ENCODE results near the gene SRA1.
A peak's percentile ranks its signal among the peaks of the same experiment; 100 is the strongest.
"Not testable (repeated sequence)": the region's sequence is repeated elsewhere in the genome, so short reads cannot be mapped to it uniquely, and the experiment has no call there.

The SRA1 gene

DNA sequence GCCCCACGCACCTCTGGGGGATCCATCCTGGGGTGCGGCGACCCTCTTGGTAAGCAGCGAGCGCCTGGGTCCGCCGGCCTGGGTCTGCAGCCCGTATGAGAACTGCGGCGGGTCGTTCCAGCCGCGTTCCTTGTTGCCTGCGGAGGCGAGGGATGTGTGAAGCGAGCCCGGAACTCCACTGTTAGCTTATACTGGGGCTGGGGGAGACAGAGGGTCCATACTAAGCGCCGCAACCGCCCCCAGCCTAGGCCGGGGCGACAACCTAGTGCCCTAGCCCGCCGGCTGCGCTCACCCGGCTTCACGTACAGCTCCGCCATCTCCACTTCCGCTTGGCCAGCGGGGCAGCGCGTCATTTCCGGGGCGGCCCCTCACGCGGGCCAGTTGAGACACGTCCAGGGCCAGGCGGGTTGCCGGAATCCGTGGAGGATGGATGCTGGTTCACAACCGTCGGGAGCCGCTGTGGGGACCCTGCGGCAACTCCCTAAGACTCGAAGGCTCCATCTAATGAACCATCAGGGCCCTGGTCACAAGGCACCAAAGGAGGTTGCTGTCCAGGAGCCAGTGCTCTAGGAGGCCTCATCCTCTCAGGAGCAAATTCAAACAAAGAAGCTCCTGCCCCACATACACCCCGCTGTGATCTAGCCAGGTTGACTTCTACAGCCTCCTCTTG is at the start of gene SRA1:
Gene SRA1 (minus strand): TSS at position 338 of the 670 bp plus-strand sequence. CDS start 21 bp downstream, at position 317.
- DNase-seq (ENCODE audit: low spot score) = peak; percentile 81

DNA sequence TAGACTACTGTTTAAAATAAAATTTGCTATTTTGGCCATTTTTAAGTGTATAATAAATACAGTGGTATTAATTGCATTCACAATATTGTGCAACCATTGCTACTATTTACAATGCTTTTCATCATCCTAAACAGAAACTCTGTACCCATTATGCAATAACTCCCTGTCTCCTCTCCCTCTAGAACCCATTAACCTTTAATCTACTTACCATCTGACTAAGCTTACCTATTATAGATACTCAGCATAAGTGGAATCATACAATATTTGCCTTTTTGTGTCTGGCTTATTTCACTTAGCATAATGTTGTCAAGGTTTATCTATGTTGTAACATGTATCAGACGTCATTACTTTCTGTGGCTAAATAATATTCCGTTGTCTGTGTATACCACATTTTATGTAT is 49.8 kb upstream of the SRA1 start:
- DNase-seq (ENCODE audit: low spot score) = no peak

DNA sequence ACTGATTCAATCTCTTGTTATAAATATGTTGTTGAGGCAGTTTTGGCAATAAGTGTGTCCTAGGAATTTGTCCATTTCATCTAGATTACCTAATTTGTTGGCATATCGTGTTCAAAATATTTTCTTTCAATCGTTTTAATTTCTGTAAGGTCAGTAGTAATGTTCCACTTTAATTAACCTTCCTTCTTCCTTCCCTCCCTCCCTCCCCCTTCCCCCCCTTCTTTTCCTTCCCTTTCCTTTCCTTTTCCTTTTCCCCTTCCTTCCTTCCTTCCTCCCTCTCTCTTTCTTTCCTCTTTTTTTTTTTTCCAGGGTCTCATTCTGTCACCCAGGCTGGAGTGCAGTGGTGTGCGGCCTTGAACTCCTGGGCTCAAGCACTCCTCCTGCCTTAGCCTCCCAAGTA is 48.6 kb upstream of the SRA1 start:
- no peak for DNase-seq (ENCODE audit: low spot score)

DNA sequence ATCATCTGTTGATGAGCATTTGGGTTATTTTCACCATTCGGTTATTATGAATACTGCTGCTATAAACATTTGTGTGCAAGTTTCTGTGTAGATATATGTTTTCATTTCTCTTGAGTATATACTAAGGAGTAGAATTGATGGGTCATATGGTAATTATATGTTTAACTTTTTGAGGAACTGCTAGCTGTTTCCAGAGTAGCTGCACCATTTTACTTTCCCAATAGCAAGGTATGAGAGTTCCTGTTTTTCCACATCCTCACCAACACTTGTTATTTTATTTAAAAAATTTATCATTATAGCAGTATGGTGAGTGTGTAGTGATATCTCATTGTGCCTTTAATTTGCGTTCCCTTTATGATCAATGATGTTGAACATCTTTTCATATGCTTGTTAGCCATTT is 46.5 kb upstream of the SRA1 start:
- no peak for DNase-seq (ENCODE audit: low spot score)

DNA sequence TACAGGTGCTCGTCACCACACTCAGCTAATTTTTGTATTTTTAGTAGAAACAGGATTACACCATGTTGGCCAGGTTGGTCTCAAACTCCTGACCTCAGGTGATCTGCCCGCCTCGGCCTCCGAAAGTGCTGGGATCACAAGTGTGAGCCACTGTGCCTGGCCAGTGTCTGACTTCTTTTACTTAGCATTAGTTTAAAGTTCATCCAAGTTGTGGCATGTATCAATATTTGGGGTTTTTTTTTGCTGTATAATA is 46.1 kb upstream of the SRA1 start:
- DNase-seq (ENCODE audit: low spot score) = not testable (repeated sequence)

DNA sequence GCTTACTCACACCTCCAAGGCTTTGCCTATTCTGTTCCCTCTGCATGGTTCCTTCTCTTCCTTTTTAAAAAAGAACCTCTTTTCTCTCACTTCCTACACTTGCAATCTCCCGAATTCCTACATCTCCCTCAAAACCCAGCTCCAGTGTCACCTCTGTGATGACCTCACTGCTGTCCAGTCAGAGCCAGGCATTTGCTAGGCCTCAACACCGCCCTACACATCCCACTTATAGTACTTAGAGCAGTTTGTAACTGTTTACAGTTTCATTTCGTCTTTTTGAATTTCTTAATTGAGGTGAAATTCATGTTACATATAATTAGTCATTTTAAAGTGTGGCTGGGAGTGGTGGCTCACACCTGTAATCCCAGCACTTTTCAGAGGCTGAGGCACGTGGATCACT is 44.9 kb upstream of the SRA1 start:
- DNase-seq (ENCODE audit: low spot score) = no peak

DNA sequence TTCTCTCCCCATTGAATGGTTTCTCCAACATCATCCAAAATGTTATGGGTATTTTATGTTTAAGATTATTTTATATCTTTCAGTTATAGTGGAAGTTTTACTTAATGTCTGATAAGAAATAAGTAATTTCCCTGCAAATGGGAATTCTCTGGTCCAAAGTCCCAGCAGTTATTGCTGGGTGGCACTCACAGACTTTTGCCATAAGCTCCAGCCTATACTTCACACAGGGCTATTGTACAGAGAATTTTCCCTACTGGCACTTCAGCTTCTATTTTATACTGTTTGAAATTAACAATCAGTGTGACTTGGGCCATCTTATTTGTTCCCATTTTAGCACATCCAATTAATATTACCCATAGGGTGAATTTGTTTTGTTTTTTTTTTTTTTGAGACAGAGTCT is 42.8 kb upstream of the SRA1 start:
- DNase-seq (ENCODE audit: low spot score) = no peak

DNA sequence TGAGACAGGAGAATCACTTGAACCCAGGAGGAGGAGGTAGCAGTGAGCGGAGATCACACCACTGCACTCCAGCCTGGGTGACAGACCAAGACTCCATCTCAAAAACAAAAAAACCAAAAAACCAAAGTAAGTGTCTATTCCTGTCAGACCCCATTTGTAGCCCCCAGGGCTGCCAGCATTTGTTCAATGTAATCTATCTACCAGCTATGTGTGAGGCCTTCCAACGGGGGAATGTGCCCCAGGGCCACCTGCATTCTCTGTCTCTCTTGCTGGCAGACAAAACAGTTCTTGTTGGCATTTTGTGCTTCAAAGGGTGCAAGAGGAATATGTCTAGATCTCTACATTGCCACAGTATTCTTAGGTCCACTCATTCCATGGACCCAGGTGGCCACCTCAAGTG is 41.6 kb upstream of the SRA1 start:
- no peak for DNase-seq (ENCODE audit: low spot score)

DNA sequence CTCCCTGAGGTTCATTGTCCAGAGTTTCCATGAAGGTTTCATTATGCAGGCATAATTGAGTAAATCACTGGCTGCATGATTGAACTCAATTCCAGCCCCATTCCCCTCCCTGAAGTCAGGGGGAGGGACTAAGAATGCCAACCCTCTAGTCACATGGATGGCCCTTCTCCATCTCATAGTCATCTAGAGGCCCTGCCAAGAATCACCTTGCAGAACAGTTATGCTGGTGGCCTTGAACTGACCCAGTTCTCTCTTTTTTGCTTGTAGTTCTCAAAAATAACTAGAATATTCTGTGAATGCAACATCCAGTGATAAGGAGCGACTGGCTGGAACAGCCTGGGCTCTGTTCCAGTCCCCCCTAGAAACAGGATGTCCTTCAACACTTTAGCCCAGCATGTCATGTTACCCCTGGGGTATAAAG is 39.1 kb upstream of the SRA1 start:
- no peak for DNase-seq (ENCODE audit: low spot score)

DNA sequence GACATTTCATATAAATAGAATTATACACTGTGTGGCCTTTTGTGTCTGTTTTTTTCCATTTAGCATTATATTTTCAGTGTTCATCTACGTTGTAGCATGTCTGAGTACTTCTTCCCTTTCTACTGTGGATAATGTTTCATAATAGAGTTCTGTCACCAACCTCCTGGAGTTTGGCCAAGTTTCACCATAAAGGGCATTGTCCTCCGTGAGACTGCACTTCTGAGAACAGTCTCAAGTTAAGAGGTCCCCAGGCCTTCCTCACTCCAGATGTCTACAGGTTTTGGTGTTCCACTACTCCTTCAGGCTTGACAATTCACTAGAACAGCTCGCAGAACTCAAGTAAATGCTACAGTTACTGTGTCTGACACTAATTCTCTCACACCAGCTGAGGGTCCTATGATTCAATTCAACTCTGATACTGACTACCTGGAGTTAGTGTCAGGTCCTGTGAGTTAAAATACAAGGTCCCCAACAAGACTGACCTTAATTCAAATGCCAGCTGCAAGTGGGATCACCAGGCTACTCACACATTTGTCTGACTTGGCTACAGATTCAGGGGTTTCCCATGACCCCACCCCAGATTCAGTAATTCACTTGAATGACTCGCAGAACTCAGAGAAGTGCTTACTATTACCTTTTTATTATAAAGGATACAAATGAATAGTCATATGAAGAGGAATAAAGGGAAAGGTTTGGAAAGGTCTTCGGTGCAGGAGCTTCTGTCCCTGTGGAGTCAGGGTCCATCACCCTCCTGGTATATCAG is 38.4 kb upstream of the SRA1 start:
- no peak for DNase-seq (ENCODE audit: low spot score)

DNA sequence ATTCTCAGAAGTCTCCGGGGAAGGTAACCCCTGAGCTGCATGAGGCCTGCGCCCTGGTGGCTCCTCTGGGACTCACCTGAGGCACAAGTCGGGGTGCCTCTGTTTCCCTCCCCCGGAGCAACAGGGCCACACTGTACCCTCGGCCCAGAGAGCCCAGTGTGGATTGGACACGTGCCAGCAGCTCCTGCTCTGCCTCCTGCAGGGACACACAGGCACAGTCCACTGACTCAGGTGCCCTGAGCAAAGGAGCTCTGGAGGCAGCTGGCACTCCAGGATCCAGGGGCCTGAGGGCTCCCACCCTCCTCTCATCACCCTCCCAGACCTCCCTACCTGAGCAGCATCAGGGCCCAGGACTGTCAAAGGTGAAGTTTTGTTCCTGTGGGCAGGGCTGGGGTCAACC is 36.9 kb upstream of the SRA1 start:
- no peak for DNase-seq (ENCODE audit: low spot score)

DNA sequence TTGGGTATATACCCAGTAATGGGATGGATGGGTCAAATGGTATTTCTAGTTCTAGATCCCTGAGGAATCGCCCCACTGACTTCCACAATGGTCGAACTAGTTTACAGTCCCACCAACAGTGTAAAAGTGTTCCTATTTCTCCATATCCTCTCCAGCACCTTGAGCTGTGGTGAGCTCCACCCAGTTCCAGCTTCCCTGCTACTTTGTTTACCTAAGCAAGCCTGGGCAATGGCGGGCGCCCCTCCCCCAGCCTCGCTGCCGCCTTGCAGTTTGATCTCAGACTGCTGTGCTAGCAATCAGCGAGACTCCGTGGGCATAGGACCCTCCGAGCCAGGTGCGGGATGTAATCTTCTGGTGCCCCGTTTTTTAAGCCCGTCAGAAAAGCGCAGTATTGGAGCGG is 35.8 kb upstream of the SRA1 start:
- not testable (repeated sequence) for DNase-seq (ENCODE audit: low spot score)

DNA sequence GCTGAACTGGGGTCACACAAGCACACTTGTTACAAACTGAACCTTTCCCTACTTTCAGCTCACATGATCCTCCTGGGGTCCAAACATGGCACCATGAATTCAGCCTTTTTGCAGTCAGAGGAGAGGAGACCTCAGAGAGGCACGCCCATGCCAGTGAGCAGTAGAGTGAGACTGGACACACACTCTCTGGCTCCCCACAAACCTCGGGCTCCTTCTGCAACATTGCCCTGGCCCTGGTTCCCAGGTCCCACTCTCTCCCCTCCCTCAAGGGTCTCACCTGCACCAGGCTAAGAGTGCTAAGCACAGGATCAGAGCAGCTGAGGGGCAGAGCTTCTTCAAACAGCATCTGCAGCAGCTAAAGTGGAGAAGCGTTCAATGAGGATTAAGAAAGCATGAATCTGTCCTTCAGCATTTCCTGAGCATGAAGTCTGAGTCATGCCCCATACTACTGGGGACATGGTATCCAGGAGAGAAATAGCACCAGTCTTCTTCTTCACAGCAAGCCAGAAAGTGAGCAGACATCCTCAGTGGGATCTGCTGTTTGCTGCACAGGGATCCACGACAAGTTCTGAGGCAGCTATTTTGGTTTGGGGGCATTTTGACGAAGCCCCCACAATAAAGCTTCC is 34.6 kb upstream of the SRA1 start:
- DNase-seq (ENCODE audit: low spot score) = no peak

DNA sequence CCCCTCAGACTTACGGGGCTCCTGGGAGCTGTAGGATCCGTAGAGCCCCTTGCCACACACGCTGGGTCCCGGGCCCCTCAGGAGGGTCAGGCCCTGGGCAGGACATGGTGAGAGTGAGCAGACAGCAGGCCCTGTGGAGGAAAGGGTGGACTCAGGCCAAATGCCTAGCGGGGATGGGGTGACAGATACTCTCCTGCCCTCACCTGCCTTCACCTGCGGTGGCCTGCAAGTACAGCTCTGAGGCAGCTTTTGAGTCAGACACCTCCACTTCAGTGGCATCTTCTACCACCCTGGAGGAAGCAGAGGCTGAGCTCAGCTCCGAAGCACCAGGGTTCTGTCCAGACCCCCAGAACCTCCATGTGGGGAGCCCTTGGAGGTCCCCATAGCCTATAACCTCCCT is 33.6 kb upstream of the SRA1 start:
- DNase-seq (ENCODE audit: low spot score) = no peak

DNA sequence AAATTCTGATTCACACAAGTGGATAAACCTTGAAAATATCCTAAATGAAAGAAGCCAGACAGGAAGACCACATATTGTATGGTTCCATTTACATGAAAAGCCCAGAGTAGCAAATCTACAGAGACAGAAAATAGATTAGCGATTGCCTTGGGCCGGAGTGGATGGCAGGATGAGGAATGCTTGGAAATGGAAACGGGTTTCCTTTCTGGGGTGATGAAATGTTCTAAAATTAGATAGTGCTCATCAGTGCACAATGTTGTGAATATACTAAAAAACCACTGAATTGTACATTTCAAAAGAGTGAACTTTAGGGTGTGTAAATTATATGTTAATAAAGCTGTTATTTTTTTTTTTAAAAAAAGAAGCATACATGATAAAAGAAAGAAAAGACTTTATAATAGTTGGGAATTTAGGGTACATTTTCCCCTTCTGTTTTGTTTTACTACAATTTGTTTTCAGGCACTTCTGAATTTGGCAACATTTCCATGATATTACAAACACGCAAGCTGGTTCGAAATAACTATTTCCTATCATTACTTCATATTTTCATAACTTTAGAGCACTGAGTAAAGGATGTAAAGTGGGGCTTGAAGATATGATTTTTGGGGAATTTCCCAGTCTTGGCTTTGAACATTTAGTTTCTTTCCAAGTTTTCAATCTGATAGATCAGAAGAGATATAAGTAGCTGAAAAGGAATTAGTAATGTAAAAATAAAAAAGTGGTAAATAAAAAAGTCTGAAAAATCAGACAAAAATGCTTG is 31.2 kb upstream of the SRA1 start:
- no peak for DNase-seq (ENCODE audit: low spot score)

DNA sequence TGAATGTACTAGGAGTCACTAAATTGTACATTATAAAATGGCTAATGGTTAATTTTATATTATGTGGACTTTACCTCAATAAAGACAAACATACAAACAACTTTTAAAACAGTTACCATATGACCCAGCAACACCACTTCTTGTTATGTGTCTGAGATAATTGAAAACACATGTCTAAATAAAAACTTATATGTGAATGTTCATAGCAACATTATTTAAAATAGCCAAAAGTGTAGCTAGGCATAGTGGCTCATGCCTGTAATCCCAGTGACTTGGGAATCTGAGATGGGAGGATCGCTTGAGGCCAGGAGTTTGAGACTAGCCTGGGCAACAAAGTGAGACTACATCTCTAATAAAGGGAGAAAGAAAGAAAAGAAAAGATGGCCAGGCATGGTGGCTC is 30.2 kb upstream of the SRA1 start:
- DNase-seq (ENCODE audit: low spot score) = no peak

DNA sequence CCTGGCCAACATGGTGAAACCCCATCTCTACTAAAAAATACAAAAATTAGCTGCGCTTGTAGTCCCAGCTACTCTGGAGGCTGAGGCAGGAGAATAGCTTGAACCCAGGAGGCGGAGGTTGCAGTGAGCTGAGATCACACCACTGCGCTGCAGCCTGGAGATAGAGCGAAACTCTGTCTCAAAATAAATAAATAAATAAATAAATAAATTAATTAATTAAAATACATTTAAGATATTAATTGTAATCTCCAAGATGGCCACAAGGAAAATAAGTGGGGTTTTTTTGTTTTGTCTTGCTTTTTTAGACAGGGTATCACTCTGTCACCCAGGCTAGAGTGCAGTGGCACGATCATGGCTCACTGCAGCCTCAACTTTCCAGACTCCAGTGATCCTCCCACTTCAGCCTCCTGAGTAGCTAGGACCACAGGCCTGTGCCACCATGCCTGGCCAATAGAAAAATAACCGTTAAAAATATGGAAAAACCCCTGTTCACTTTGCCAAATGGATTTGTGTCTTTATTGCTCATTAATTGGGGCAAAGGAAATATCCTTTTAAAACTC is 22.0 kb upstream of the SRA1 start:
- not testable (repeated sequence) for DNase-seq (ENCODE audit: low spot score)

DNA sequence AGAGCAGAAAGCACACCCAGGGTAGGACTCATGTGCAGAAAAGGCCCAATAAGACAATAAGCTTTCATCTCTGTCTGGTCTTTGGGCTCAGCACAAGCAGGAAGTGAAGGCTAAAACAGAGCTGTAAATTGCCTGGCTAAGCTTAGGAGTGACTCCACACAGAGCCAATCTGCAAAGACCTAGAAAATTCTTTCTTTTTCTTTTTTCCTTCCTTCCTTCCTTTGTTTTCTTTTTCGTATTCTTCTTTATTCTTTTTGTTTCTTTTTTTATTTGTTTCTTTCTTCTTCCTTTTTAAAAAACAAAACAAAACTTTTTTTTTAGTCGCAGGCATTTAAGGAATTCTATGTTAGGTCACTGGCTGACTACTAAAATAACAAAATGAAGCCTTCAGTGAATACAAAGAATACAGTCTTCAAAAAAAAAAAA is 19.5 kb upstream of the SRA1 start:
- no peak for DNase-seq (ENCODE audit: low spot score)

DNA sequence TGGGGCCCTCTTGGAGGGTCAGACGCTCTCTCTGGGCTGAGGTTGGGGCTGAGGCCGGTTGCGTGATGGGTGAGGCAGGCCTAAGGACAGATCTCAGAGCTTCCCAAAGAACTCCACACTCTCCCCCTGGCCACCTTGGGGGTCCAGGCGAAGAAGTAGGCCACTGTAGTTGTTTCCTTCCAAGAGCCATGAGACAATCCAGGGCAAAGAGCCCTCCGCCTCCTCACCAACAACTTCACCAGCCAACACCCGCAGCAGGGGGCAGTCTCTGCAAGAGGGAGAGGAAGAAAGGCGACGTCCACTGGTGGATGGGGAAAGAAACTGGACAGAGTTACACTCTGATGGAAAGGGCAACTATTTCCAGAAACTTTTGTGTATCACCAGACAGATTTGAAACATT is 18.0 kb upstream of the SRA1 start:
- no peak for DNase-seq (ENCODE audit: low spot score)

DNA sequence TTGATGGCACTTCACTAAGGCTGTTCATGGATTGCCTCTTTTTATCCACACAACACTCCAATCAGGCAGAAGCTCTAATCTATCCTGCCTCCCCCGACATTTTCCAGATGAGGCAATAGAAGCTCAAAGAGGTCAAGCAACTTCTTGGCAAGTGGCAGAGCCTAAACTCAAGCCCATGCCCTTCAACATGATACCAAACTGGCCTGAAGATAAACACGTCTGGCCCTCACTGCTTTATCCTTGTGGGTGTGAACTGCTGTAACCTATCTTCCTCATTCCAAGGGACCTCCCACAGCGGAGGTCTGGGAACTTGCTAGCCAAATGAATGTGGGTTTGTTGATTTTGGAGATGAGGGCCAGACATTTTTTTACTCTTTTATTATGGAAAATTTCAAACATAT is 16.9 kb upstream of the SRA1 start:
- DNase-seq (ENCODE audit: low spot score) = no peak

DNA sequence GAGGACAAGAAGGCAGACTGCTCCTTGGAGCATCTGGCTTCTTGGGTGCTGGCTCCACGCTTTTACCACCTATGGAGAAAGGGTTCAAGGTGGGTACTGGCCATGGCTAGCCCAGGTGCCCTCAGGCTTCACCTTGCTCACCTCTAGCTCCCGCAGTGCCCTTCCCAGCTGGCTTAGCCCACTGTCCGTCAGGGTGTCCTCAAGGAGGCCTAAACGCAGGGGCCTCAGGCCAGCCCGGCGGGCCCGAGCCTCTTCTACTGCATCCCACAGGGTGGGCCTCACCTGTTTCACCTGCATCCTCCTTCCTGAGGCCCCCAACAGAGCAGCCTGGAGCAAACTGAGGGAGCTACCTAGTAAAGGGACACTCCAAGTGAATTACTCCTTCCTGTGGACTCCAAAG is 16.4 kb upstream of the SRA1 start:
- DNase-seq (ENCODE audit: low spot score) = no peak

DNA sequence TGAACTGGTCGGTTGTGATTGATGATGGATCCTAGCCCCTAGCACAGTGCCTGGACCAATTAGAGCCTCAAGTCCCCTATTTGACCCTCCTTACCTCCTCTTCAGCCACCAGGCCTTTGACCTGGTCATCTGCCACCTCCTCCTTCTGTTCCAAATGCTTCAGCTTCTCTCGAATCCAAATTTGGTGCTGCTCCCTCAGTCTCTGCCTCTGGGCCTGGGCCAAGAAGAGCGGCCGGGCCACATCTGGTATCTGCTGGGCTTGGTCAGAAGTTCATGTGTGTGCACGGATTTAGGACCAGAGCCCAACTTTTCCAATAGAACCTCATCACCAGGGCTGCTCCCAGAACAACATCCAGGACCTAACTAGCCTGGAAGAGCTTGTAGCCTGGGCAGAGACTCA is 13.8 kb upstream of the SRA1 start:
- no peak for DNase-seq (ENCODE audit: low spot score)

DNA sequence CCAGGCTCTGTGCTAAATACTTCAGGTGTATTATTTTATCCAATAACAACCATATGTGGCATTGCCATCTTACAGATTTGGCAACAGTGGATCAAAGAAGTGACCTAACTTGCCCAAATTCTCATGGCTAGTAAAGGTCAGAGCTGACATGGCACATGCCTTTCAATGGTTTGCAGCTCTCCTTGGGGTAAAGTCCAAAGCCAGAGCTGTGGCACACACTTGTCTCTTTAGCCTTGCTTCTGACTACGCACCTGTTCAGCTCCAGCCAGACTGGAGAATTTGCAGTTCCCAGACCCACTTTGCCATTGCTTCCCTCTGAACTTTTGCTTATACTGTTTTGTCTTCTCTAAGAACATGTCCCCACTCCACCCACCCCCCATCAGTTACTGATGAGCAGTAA is 13.2 kb upstream of the SRA1 start:
- DNase-seq (ENCODE audit: low spot score) = no peak
